HFFc6 (cell line): ENCODE results near the gene VAV3. TPM values are rescaled to one million over a fixed set of nuclear protein-coding genes. Genes with fewer than 3 reads are reported as not detected.

ENCODE experiments used
- DNase-seq: peaks from one replicate; pipeline ENCODE4 v3.0.0-alpha.2; 2018
- H3K27ac Mint-ChIP-seq: 2 replicates; pipeline ENCODE4 v1.8.0; 2020; ENCODE audit warnings: mild to moderate bottlenecking, mixed read lengths
- H3K27me3 Mint-ChIP-seq: 2 replicates; pipeline ENCODE4 v1.8.0; 2021; ENCODE audit warnings: mild to moderate bottlenecking, moderate library complexity, mixed read lengths; ENCODE audit not compliant: insufficient read depth
- H3K36me3 Mint-ChIP-seq: 2 replicates; pipeline ENCODE4 v1.8.0; 2021; ENCODE audit warnings: low read depth, mixed read lengths
- H3K4me1 Mint-ChIP-seq: 2 replicates; pipeline ENCODE4 v1.8.0; 2020; ENCODE audit warnings: low read depth, mixed read lengths
- H3K4me3 Mint-ChIP-seq: 2 replicates; pipeline ENCODE4 v1.8.0; 2020; ENCODE audit warnings: mild to moderate bottlenecking, moderate library complexity, mixed read lengths
- H3K9me3 Mint-ChIP-seq: 2 replicates; pipeline ENCODE4 v1.8.0; 2020; ENCODE audit warnings: mild to moderate bottlenecking, mixed read lengths
- total RNA-seq, 6 experiments: library from RNA; stranded (reverse); fragmentation: NEBNext Ultra II Directional; extraction: Animal tissue kit (Norgen Biotek cat#: 25700); gene quantifications; 2 replicates in 1 of 6; 3 replicates in 5 of 6; pipeline ENCODE4 v1.2.3, GENCODE V29; 2021
- TF ChIP-seq, protein P1 (sequence below): fragments of 200-600 bp; sonication (generic); IDR thresholded peaks from 2 replicates; pipeline ENCODE4 v1.5.0; 2021; ENCODE audit warnings: antibody characterized with exemption, mild to moderate bottlenecking

The VAV3 gene
- total RNA-seq, 6 experiments from 2014 or later = not detected

DNA sequence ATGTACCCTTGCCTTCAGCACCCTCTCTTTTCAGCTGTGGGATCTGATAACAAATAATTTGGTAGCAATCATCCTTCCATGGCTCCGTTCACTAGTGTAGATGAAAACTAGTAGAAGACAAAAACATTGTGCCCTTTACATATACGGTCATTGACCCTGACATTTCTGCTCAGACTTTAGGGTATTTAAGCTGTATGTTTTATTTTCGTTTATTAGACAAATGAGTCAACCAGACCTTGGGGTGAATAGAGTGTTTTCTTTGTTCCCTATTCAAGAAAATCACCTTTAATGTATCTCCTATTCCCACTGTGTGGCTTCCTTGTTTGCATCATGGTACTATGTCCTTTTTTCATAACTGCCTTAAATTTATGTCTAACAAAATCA is 187.3 kb downstream of the VAV3 start:
- no peak overlapping the region for H3K27ac Mint-ChIP-seq
- H3K9me3 Mint-ChIP-seq = no peaks in the 10 kb centered on the region
- TF ChIP-seq, protein P1, sequence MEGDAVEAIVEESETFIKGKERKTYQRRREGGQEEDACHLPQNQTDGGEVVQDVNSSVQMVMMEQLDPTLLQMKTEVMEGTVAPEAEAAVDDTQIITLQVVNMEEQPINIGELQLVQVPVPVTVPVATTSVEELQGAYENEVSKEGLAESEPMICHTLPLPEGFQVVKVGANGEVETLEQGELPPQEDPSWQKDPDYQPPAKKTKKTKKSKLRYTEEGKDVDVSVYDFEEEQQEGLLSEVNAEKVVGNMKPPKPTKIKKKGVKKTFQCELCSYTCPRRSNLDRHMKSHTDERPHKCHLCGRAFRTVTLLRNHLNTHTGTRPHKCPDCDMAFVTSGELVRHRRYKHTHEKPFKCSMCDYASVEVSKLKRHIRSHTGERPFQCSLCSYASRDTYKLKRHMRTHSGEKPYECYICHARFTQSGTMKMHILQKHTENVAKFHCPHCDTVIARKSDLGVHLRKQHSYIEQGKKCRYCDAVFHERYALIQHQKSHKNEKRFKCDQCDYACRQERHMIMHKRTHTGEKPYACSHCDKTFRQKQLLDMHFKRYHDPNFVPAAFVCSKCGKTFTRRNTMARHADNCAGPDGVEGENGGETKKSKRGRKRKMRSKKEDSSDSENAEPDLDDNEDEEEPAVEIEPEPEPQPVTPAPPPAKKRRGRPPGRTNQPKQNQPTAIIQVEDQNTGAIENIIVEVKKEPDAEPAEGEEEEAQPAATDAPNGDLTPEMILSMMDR = no peak
- no peaks in the 10 kb centered on the region for H3K4me1 Mint-ChIP-seq
- H3K4me3 Mint-ChIP-seq = no peak overlapping the region
- H3K27me3 Mint-ChIP-seq = no peaks in the 10 kb centered on the region
- no peak for DNase-seq
- H3K36me3 Mint-ChIP-seq = no peaks in the 10 kb centered on the region

- H3K4me3 Mint-ChIP-seq = no peak overlapping the region
- TF ChIP-seq, protein P1 = no peak
- H3K27me3 Mint-ChIP-seq = no peaks in the 10 kb centered on the region
- no peaks in the 10 kb centered on the region for H3K36me3 Mint-ChIP-seq
- no peaks in the 10 kb centered on the region for H3K9me3 Mint-ChIP-seq
- H3K27ac Mint-ChIP-seq = no peak overlapping the region
- no peaks in the 10 kb centered on the region for H3K4me1 Mint-ChIP-seq
- DNase-seq = no peak
These were observed 187.9 kb downstream of the VAV3 start for GRCh38 chr1:107776900-107777663.

GRCh38 chr1:107771377-107771776 is 193.6 kb downstream of the VAV3 start:
- Mint-ChIP-seq H3K27me3 (peaks cover 4% of the 10 kb centered on the region; the same call in 1 of the 2 replicates), H3K4me3 (no peak overlapping the region), H3K36me3 (no peaks in the 10 kb centered on the region), H3K27ac (no peak overlapping the region), H3K9me3 (no peaks in the 10 kb centered on the region), H3K4me1 (no peaks in the 10 kb centered on the region)
- TF ChIP-seq, protein P1 = no peak
- no peak for DNase-seq

GRCh38 chr1:107767156-107767582 is 197.8 kb downstream of the VAV3 start:
- H3K4me3 Mint-ChIP-seq = no peak overlapping the region

DNA sequence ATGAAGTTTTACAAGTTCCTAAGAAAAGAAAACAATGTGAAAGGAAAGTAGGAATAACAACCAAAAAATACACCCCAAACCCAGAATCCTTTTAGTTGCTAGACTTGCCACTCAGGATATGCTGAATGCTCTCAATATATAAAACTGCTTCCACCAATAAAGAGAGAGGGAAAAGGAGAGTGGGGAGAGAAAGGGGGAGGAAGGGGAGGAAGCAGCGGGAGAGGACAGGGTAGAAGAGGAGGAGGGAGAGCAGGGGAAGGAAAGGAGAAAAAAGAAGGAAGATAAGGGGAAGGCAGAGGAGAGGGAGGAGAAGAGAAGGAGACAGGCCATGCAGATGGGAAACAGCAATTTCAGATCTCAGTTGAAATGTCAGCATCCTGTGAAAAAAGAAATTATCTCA is 198.4 kb downstream of the VAV3 start:
- Mint-ChIP-seq H3K4me3 (no peak overlapping the region), H3K9me3 (no peaks in the 10 kb centered on the region), H3K36me3 (no peaks in the 10 kb centered on the region), H3K4me1 (no peaks in the 10 kb centered on the region), H3K27me3 (peaks cover 4% of the 10 kb centered on the region; the same call in 1 of the 2 replicates), H3K27ac (no peak overlapping the region)
- DNase-seq = no peak
- TF ChIP-seq, protein P1 = no peak

More at GRCh38 chr1:107767156-107767582, 197.8 kb downstream of the VAV3 start:
- no peak overlapping the region for H3K27ac Mint-ChIP-seq
- no peaks in the 10 kb centered on the region for H3K4me1 Mint-ChIP-seq
- peaks cover 4% of the 10 kb centered on the region; the same call in 1 of the 2 replicates for H3K27me3 Mint-ChIP-seq
- H3K36me3 Mint-ChIP-seq = no peaks in the 10 kb centered on the region
- TF ChIP-seq, protein P1 = no peak
- no peak for DNase-seq
- H3K9me3 Mint-ChIP-seq = no peaks in the 10 kb centered on the region
